BJ (cell line): ENCODE results near the gene TST. TPM values are rescaled to one million over a fixed set of nuclear protein-coding genes. Genes with fewer than 3 reads are reported as not detected.

Source experiments
- CTCF ChIA-PET: fragments of 350-600 bp; formaldehyde crosslinking; extraction: SDS; loops from one replicate; lab custom pipeline; 2021; ENCODE audit warnings: antibody characterized with exemption, inconsistent platforms; lab: Yijun Ruan, JAX
- POLR2A ChIA-PET: fragments of 300-600 bp; sonication (Branson Sonifier 250); formaldehyde crosslinking; extraction: SDS; loops from one replicate; lab custom pipeline; 2021; ENCODE audit warnings: antibody characterized with exemption; lab: Charles Lee
- DNase-seq: peaks from one replicate; pipeline ENCODE4 v3.0.0-alpha.2; 2011; ENCODE audit warnings: low read depth
- H3K27me3 ChIP-seq: 2 replicates; pipeline ENCODE4 v1.6.0; 2011; ENCODE audit warnings: low read length; ENCODE audit not compliant: control insufficient read depth, insufficient read depth
- H3K36me3 ChIP-seq: 2 replicates; pipeline ENCODE4 v1.5.1; 2011; ENCODE audit warnings: low read length; ENCODE audit not compliant: control insufficient read depth, insufficient read depth
- H3K4me3 ChIP-seq: 2 replicates; pipeline ENCODE4 v1.5.1; 2011; ENCODE audit warnings: low read depth, mild to moderate bottlenecking, control low read depth, low read length
- polyA plus RNA-seq: library from polyadenylated mRNA; depleted of rRNA; stranded (reverse); fragments of >200 nt; gene quantifications from 2 replicates; pipeline ENCODE4 v1.2.3, GENCODE V29; 2011
- TF ChIP-seq, protein P1 (sequence below): IDR thresholded peaks from 2 replicates; pipeline ENCODE4 v1.5.1; 2011; ENCODE audit warnings: low read depth, mild to moderate bottlenecking, control low read depth, inconsistent platforms, low read length, moderate library complexity; ENCODE audit not compliant: insufficient read depth

TST gene
- polyA plus RNA-seq, 1 experiment: 45.7 TPM

DNA sequence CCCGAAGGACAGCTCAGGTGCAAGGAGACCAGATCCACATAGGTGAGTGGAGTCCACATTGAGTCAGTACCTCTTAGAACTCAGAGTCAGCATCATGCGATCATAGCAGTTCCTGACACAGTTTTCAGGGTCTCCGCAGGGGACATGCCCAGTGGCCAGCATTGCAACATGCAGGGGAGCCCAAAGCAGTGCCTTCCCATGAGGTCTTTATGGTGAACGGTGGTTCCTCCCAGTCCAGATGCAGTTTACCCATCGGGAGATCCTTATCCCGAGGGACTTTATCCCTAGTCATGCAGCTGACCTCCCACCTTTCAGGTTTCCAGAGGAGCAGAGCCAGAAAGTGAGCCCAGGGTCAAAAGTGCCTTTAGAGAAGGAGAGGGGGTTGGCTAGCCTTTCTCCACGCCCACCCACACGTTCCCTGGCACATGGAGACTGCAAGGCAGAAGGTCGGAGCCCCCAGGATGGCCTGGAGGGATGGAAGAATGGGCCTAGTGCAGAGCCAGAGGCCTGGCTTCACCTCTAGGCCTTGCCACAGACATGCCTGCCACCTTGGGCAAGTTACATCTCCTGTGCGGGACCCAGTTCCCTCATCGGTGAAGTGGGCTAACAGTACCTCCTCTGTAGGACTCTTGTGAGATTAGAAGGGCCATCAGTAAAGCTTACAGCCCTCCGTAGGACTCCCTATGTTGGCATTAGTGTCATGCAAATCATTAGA, 38.7 kb upstream of the TST start:
- Histone ChIP-seq H3K4me3 (no peak overlapping the region), H3K36me3 (peaks cover 13% of the 10 kb centered on the region), H3K27me3 (no peaks in the 10 kb centered on the region)
- ChIA-PET CTCF (interaction anchor here (1.2 kb wide), 1 partner anchor 141 kb away, joined by 4 read pairs; no protein-coding TSS in a partner anchor), POLR2A (no interaction called here)
- DNase-seq: no peak
- TF ChIP-seq, protein P1, sequence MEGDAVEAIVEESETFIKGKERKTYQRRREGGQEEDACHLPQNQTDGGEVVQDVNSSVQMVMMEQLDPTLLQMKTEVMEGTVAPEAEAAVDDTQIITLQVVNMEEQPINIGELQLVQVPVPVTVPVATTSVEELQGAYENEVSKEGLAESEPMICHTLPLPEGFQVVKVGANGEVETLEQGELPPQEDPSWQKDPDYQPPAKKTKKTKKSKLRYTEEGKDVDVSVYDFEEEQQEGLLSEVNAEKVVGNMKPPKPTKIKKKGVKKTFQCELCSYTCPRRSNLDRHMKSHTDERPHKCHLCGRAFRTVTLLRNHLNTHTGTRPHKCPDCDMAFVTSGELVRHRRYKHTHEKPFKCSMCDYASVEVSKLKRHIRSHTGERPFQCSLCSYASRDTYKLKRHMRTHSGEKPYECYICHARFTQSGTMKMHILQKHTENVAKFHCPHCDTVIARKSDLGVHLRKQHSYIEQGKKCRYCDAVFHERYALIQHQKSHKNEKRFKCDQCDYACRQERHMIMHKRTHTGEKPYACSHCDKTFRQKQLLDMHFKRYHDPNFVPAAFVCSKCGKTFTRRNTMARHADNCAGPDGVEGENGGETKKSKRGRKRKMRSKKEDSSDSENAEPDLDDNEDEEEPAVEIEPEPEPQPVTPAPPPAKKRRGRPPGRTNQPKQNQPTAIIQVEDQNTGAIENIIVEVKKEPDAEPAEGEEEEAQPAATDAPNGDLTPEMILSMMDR: no peak

DNA sequence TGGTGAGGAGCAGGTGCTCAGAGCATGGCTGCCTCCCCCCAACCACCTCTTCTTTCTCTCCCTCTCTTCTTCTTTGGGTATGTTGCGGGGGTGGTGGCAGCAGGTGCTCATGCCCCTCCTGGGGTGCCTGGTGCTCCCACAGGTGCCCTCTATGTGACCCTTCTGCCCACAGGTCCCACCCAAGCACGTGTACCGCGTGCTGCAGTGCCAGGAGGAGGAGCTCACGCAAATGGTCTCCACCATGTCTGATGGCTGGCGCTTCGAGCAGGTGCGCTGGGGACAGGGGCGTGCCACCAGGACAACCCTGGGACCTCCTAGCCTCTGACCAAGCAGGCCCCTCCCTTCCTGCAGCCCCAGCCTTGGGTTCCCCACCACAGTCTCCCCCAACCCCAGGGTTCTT, 38.0 kb upstream of the TST start:
- POLR2A ChIA-PET: no interaction called here
- Histone ChIP-seq H3K27me3 (no peaks in the 10 kb centered on the region), H3K4me3 (no peak overlapping the region), H3K36me3 (peaks cover 13% of the 10 kb centered on the region)
- DNase-seq: no peak
- CTCF ChIA-PET: no interaction called here
- TF ChIP-seq, protein P1: no peak

DNA sequence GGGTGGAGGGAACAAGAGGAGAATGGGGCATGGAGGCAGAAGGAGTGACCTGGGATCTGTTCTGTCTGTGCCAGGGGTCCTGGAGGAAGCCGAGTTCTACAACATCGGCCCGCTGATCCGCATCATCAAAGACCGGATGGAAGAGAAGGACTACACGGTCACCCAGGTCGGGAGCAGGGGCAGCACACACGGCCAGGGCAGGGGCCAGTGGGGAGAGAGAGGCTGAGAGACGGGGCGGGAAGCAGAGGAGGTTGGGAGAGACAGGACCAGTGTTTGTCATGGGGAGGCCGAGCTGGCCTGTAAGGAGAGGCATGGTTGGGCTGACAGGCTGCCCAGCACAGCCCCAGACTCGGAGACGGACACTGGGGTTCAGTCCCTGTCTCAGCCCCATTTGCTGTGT, 37.0 kb upstream of the TST start:
- no peak overlapping the region for H3K4me3 ChIP-seq
- peaks cover 13% of the 10 kb centered on the region for H3K36me3 ChIP-seq
- CTCF ChIA-PET: interaction anchor here (1.8 to 2.1 kb wide), 2 partner anchors 10 to 143 kb away, joined by 7 to 9 read pairs; no protein-coding TSS in a partner anchor
- no peaks in the 10 kb centered on the region for H3K27me3 ChIP-seq
- DNase-seq: no peak
- TF ChIP-seq, protein P1: no peak
- POLR2A ChIA-PET: no interaction called here

DNA sequence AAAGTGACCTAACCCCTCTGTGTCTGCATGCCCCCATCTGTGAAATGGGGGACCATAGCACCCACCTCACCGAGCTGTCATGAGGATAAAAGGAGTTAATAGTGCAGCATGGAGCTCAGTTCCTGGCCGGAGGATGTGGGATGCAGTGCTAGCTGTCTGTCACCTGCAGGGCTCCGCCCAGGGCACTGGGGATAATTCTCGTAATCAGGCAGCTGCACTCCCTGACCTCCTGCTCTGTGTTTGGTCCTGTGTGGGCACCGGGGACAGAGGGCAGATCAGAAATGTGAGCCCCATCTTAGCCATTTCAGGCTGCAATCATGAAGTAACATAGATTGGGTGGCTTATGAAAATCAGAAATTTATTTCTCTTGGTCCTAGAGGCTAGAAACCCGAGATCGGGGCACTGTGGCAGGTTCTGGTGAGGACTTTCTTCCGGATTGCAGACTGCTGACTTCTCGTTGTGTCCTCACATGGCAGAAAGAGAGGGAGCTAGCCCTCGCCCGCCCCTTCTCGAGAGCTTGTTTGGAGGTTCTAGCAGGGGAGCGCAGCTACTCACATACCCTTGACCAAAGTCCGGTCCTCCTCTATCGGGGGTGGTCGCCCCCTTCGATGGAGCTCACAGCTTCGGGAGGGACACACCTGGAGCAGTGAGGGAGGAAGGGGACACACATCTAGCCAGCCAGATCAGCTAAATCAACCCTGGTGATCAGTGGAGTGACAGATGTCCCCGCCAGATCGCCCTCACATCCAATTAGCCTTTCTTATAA, 35.5 kb upstream of the TST start:
- H3K27me3 ChIP-seq: no peaks in the 10 kb centered on the region
- POLR2A ChIA-PET: no interaction called here
- CTCF ChIA-PET: interaction anchor here (0.9 to 2.1 kb wide), 4 partner anchors 9 to 199 kb away, joined by 3 to 9 read pairs (median 5); no protein-coding TSS in a partner anchor
- no peak overlapping the region for H3K4me3 ChIP-seq
- no peak for DNase-seq
- TF ChIP-seq, protein P1: no peak
- peaks cover 13% of the 10 kb centered on the region for H3K36me3 ChIP-seq

DNA sequence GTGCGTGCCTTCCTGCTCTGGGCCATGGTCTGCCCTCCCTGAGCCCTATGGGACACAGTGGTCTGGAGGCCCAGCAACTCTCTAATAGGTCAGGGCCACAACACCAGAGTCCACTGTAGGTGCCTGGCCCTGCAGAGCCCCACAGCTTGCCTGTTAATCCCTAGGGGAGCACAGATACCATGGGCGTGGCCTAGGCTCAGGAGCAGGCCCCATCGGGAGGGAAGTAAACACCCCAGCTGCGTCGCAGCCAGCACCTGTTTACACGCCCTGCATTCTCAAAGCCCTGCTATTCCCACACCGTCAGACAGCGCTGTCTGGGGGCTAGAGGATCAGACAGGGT, 34.8 kb upstream of the TST start:
- DNase-seq: no peak
- ChIA-PET CTCF (interaction anchor here (0.9 to 1.0 kb wide), 2 partner anchors 26 to 198 kb away, joined by 3 read pairs; no protein-coding TSS in a partner anchor), POLR2A (no interaction called here)
- Histone ChIP-seq H3K4me3 (no peak overlapping the region), H3K27me3 (no peaks in the 10 kb centered on the region), H3K36me3 (peaks cover 13% of the 10 kb centered on the region)
- TF ChIP-seq, protein P1: no peak
